ENCODE data around the gene ANTKMT. TPM values are rescaled to one million over a fixed set of nuclear protein-coding genes. Genes with fewer than 3 reads are reported as not detected.

Gene ANTKMT
- polyA plus RNA-seq, 4 donors, result 11.3 to 32.8 (median 21.2) TPM

DNA sequence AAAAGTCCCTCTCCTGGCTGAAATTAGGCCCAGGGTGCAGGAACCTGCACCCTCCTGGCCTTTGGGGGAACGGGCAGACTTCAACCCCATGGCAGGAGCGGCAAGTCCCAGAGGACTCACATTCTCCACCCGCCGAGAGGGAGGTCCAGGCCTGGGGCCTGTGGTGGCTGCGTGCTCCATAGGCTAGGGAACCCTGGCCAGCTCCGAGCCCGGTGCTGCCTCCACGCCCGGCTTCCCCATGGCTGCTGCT lies 5.2 kb downstream of the ANTKMT start:
- DNase-seq (ENCODE audit: low read depth in 4 of 4, low spot score in 2 of 4), result no peak

DNA sequence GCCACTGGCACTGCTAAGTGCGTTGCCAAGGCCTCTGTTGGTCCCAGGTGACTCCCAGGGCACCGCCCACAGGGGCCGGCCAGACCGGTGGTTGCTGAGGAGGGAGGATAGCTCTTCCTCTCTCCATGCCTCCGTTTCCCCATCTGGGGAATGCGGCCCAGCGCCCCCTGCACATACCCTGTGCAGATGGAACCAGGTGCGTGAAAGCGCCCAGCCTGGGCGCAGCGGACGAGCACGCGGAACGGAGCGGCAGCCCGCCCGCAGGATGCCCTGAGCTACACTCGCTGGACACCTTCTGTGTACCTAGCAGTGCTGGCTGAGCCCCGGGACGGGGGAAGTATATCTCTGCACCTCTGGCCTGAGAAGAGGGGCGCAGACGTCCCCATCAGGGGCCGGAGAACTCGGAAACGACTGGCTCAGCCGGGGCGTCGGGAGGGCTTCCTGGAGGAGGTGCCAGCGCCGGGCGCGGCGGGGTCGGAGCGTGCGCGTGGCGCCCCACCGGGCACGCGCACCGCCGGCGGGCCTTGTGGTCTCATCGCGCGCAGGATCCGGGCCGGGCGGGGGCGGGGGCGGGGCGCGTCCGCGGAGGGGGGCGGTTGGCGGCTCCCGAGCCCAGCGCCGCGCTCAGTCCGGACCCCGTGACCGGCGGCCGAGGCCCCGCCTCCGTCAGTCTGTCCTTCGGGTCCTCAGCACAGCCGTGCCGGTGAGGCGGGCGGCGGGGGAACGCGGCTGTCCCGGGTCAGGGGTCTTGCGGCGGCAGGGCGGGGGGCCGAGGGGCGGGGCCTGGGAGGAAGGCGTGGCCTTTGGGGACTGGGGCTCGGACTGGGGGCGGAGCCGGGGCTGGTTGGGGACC lies 5.7 kb downstream of the ANTKMT start, which contains the start of the genes CCDC78 and HAGHL:
TSS of gene CCDC78 (minus strand) at position 6 of the 853 bp plus-strand sequence. CDS start 76 bp downstream, outside the sequence.
TSS of gene HAGHL (plus strand) at position 669 of the 853 bp plus-strand sequence. CDS start 404 bp downstream, outside the sequence.
- DNase-seq (ENCODE audit: low read depth in 4 of 4, low spot score in 2 of 4), result no peak

DNA sequence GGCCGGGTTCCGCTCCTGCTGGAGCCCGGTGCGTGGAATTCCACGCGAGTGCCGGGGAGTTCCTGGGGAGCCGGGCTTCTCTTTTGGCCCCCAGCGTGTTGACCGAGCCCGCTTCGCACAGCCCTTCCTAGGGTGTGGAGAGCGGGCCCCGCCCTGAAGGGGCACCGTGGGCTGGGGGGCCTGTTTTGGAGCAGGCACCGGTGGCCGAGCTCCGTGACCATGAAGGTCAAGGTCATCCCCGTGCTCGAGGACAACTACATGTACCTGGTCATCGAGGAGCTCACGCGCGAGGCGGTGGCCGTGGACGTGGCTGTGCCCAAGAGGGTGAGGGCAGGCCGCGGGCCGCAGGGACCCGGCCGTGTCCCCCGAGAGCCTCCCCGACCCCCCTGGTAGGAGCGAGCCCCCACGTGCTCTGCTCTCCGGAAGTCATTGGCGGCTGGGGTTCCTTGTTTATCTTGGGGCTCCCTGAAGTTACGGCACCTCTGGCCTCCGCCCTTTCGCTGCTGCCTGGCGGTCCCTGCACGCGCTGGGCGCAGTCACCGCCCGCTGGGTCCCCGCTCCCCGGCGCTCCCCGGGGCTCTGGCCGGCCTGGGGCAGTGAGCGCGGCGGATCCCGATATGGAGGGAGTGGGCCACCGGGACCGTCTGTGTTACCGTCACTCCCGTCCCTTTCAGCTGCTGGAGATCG lies 6.5 kb downstream of the ANTKMT start:
- no peak for DNase-seq (ENCODE audit: low read depth in 4 of 4, low spot score in 2 of 4)

DNA sequence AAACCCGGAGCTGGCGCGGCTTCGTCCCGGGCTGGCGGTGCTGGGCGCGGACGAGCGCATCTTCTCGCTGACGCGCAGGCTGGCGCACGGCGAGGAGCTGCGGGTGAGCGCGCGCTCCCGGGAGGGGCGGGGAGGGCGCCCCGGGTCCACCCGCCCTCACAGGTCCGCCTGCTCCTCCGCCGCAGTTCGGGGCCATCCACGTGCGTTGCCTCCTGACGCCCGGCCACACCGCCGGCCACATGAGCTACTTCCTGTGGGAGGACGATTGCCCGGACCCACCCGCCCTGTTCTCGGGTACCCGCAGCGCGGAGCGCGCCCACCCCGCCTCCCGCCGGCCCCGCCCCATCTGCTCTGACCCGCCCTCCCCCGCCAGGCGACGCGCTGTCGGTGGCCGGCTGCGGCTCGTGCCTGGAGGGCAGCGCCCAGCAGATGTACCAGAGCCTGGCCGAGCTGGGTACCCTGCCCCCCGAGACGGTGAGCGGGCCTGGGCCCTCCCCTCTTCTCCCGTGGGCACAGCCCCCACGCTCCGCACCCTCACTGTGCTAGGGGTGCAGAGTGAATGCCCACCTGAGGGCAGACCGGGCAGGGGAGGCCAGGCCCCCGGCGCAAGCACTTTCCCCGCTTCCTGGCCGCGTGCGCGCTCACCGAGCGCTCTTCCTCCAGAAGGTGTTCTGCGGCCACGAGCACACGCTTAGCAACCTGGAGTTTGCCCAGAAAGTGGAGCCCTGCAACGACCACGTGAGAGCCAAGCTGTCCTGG lies 7.4 kb downstream of the ANTKMT start:
- DNase-seq (ENCODE audit: low read depth in 4 of 4, low spot score in 2 of 4), result no peak

DNA sequence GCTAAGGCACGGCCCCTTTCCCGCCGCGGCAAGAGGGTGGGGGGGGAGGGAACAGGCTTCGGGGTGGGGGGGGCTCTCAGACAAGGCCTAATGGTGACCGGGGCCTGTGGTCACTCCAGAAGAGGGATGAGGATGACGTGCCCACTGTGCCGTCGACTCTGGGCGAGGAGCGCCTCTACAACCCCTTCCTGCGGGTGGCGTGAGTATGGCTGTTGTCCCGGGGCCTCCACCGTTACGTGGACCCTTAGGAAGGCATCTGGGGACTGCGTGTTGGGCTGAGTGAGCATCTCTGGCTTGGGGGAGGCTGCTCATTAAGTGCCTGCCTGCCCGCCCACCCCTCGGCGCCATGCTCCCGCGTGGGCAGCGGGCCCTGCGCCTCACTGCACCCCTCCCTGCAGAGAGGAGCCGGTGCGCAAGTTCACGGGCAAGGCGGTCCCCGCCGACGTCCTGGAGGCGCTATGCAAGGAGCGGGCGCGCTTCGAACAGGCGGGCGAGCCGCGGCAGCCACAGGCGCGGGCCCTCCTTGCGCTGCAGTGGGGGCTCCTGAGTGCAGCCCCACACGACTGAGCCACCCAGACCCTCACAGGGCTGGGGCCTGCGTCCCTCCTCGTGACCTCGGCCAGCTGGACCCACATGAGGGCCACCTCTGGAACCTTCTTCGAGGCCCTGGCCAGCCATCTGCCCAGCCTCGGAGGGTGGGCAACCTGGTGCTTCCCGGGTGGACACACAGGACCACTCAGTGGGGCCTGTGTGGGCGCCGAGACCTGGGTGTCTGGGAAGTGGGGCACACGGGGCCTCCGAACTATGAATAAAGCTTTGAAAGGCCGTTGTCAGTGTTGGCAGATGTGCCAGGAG lies 8.2 kb downstream of the ANTKMT start:
- DNase-seq (ENCODE audit: low read depth in 4 of 4, low spot score in 2 of 4), result no peak

DNA sequence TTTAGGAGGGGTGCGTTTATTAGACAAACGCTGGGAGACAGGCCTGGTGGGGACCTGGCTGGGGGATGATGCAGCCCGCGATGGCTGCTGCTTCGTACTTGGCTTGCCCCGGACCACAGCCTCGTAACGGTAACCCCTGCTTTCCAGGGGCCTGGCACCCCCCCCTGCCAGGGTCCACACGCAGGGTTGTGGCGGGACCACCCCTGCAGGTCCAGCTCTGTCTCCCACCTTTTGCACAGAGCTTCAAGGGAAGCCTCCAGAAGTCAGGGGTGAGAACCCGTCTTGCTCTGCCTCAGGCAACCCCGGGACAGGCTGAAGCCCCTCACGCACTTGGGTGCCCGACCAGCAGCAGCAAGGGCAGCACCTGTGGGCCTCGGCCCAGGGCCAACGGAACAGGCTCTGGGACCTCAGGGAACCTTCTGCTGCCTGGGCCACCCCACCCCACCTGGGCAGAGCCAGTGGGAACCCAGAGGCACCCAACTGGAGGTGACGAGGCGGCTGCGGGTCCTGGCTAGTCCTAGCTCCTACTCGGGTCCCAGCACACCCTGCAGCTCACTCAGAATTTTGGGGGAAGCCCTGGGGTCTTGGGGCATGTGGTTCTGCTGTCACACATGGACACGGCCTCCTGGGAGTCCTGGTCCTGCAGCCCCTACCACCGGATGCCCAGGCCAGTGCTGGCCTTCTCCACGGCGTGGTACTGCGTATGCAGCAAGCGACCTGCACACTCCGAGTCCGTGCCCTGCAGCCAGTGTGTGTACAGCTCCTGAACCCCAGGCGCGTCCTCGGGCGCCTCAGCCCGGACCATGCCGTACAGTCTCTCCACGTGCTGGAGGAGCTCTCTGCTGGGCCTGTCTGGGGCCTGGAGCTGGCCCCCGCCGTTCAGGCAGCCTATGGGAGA lies 9.1 kb downstream of the ANTKMT start:
- no peak for DNase-seq (ENCODE audit: low read depth in 4 of 4, low spot score in 2 of 4)

DNA sequence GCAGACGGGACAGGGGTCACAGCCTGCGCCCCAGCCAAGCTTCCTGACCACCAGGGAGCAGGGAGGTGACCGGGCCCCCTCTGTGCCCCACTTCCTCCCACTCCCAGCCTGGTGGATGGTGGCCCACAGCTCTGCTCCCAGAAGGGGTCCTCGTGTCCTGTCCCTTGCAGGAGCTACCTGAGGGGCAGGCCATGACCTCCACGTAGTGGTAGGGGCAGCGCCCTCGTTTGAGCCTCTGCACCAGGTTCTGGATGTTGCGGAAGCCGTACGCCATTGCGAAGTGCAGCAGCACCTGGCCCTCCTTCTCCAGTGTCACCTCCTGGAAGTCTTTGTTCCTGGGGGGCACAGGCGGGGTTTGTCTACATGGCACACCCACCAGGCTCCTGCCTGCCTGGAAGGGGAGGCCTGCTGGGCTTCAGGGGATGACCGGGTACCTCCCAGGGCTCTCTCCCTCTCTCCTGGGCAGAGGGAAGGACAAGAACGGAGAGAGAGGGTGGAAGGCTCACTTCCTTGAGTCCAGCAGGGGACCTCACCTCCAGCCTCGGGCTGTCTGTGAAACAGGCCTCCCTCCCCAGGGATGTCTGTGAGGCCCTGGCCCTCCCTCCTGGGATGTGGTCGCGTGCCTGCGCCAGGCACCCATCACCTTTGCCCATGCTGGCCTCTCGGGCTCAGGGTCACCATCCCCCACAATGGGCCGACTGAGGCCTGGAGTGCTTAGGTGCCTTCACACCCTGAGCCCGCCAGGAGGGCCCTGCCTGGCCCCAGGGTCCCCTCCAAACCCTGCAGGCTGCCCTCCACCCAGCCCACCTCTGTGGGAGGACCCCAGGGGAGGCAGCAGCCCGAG lies 9.9 kb downstream of the ANTKMT start:
- no peak for DNase-seq (ENCODE audit: low read depth in 4 of 4, low spot score in 2 of 4)

DNA sequence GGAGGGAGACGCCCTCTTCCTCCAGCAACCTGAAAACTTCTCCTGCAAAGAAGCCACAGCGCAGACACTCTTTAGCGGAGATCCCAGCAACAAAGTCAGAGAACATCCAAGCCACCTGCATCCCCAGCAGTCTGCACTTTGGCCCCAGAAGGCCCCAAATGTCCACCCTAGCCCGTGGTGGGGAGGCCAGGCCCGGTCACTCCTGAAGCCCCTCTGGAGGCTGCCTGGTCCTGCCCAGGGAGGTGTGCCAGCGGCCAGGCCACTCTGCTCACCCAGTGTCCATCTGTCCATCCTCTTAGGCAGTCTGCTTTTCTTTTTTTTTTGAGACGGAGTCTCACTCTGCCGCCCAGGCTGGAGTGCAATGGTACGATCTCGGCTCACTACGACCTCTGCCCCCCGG lies 11.4 kb downstream of the ANTKMT start:
- no peak for DNase-seq (ENCODE audit: low read depth in 4 of 4, low spot score in 2 of 4)

DNA sequence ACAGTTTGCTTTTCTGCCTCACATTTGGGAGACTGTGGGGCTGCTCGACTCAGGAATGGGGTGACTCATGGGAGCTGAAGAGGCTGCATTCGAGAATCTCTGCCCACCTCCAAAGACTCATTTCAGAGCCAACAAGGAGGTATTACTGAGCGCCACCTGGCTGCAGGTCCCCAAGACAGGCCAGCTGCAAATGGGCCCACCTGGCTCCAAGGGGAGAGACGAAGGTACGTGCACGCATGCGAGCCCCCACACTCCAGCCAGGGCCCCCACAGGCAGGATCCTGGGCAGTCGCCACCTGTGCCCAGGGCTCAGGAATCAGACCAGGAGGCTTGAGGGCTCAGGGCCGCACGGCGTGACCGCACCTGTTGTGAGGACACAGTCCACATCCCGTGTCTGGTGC lies 12.0 kb downstream of the ANTKMT start:
- DNase-seq (ENCODE audit: low read depth in 4 of 4, low spot score in 2 of 4), result no peak

DNA sequence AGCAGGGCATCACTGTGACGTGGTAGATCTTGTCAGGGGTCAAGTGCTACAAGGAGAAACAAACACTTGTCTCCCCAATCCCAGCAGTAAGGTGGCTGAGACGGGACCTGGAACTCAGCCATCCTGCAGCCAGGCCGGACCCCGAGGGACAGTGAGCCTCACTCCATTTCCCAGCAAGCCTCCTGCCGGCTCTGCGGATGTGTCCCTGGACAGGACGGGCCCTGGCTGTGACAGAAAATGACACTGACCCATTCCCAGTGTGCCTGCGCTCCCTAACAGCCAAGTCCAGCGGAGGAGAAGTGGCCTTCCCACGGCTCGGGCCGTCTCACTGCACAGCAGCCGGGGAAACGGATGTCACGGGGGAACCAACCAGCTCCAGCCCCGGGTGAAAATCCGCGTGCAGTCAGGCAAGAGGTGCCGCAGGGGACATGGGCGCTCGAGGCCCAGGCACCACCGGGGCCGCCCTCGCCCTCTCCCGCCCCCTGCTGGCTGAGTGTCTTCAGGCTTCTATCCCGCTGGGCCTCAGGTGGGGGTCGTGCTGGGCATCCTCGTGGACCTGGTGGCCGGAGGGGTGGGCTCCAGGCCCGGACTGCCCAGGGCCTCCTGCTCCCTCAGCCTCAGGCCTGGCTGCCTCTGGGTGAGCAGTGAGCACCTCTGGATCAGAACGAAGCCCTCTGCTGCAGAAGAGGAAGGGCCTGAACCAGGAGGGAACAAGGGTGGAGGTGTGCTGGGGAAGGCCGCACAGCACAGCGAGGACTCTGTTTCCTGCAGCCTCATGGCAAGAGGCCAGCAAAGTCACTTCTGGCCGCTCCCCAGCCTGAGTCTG lies 12.6 kb downstream of the ANTKMT start:
- DNase-seq (ENCODE audit: low read depth in 4 of 4, low spot score in 2 of 4), result no peak

DNA sequence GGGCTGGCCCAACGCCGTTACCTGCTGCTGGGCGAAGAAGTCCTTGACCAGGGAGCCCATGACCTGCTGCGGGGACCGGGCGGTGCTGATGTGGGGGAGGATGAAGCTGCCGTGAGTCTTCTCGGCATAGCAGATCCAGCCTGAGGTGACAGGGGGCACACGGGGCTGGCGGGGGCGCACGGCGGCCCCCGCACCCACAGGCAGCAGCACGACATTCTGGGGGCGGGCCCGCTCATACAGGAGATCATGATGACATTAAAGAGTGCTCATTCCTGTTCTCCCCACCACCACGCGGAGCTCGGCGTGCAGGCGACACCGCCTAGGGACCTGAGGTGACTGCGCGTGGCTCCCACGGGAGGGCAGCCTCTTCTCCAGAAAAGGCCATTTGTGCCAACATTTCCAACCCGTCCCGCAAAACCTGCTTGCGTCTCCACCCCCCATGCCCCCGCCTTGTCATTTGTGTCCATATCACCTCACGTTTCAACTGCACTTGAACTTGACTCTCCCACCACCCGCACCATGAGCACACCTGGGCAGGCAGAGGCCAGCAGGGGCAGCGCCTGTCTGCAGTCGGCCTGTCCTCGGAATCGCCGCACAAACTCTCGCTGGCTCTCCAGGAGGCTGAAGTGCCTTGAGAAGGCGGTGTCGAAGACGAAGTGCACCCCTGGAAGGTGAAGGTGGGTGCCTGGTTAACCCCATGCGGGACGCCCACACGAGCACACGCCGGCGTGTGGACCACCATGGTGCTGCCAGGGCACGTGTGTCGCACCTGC lies 13.4 kb downstream of the ANTKMT start:
- no peak for DNase-seq (ENCODE audit: low read depth in 4 of 4, low spot score in 2 of 4)

DNA sequence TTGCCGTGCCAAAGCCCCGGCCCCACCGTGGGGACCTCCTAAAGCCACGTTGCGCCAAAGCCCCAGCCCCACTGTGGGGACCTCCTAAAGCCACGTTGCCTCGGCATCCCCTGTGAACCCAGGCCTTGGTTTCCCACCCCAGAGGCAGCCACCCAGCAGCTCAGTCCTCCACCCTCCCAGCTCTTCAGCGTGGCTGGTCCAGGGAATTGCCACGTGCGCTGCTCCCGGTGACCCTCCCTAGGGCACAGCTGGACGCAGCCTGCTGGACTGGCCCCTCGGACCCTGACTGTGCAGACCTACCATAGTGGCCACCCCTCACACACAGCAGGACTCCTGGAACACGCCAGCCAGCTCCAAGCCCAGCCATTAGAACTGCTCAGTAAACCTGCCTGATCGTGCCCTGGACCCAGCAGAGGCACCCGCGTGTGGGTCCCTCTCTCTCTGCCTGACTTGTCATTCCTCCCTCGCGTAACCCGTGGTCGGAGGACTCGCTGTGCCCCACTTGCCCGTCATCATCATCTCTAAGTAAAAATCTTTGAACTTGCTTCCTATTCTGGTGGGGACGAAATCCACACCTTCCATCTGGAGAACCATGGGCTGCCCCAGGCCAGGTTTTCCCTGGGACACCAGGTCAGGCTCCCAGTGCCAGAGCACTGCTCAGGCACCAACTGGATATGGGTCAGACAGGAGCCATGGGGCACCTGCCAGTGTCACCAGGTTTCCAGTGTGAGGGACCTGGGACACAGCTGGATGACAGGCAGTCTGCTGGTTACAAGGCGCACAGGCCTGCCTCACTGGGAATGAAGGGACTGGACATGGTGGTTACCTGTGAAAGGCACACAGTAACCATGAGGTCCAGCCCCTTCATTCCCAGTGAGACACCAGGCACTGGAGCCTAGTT lies 14.3 kb downstream of the ANTKMT start:
- no peak for DNase-seq (ENCODE audit: low read depth in 4 of 4, low spot score in 2 of 4)

DNA sequence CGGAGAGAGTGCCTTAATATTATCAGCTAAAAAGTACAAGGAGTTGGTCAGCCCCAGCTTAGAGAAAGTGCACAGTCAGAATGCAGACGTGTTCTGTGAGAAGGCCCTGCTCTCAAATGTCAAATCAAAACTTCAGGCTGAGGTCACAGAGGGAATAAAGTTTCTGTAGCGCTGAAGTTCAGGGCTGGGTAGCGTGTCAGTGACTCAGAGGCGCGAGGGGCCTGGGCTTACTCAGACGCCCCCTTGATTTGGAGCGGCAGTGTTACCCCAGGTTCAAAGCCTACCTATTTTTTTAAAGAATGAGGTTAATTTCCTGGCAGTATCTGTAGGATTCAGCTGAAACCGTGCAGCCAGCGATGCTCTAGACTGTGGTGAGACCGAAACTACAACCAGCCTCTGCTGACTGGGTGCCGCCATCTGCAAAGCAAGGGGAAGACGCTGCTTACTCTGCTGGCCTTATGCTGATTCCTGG lies 15.1 kb downstream of the ANTKMT start:
- DNase-seq (ENCODE audit: low read depth in 4 of 4, low spot score in 2 of 4), result no peak

DNA sequence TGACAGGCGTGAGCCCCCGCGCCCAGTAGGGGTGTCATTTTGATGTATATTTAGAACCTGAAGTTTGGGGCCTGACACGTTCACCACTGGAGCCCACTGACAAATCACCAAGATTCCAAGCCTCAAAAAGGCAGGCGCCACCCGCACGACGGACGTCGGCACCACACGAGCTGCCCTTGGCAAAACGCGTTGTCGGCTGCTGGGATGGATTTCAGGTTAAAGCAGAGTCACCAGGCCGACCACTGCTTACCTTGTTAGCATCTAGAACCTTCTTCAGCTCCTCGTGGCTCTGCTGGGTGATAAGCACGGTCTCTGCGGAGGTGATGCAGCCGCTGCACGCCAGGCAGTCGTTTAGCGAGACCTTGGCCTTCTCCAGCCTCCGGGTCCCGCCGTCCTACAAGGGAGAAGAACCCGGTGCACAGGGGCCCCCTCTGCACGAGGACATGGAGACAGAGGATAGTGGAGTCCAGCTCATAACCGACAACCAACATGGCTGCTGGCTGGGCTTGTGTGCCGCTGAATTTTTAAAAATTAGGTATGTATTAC lies 16.1 kb downstream of the ANTKMT start:
- no peak for DNase-seq (ENCODE audit: low read depth in 4 of 4, low spot score in 2 of 4)
